ENCODE results near the gene SMAD7.

Gene SMAD7

GRCh38 chr18:48986851-48987761 lies 36.3 kb upstream of the SMAD7 start:
- DNase-seq (ENCODE audit: low spot score) = no peak

- DNase-seq (ENCODE audit: low spot score) = no peak
These were observed 34.4 kb upstream of the SMAD7 start for GRCh38 chr18:48985161-48985560.

- no peak for DNase-seq (ENCODE audit: low spot score)
These were observed 33.1 kb upstream of the SMAD7 start for GRCh38 chr18:48983793-48984437.

GRCh38 chr18:48982266-48982665 lies 31.5 kb upstream of the SMAD7 start:
- no peak for DNase-seq (ENCODE audit: low spot score)

GRCh38 chr18:48979944-48980890 lies 29.5 kb upstream of the SMAD7 start:
- no peak for DNase-seq (ENCODE audit: low spot score)

GRCh38 chr18:48977914-48978313 lies 27.1 kb upstream of the SMAD7 start:
- no peak for DNase-seq (ENCODE audit: low spot score)

- peak; percentile 34 for DNase-seq (ENCODE audit: low spot score)
These were observed 25.3 kb upstream of the SMAD7 start for GRCh38 chr18:48975817-48976649.

- no peak for DNase-seq (ENCODE audit: low spot score)
These were observed 24.5 kb upstream of the SMAD7 start for GRCh38 chr18:48975120-48975816.

- no peak for DNase-seq (ENCODE audit: low spot score)
These were observed 23.7 kb upstream of the SMAD7 start for GRCh38 chr18:48974304-48975119.

GRCh38 chr18:48973731-48974130 lies 23.0 kb upstream of the SMAD7 start:
- DNase-seq (ENCODE audit: low spot score) = no peak

GRCh38 chr18:48968412-48969215 lies 17.8 kb upstream of the SMAD7 start:
- no peak for DNase-seq (ENCODE audit: low spot score)

- DNase-seq (ENCODE audit: low spot score) = no peak
These were observed 16.8 kb upstream of the SMAD7 start for GRCh38 chr18:48967545-48967944.

- no peak for DNase-seq (ENCODE audit: low spot score)
These were observed 15.8 kb upstream of the SMAD7 start for GRCh38 chr18:48966523-48966922.

- no peak for DNase-seq (ENCODE audit: low spot score)
These were observed 13.1 kb upstream of the SMAD7 start for GRCh38 chr18:48963586-48964470.

- DNase-seq (ENCODE audit: low spot score) = no peak
These were observed 12.3 kb upstream of the SMAD7 start for GRCh38 chr18:48962994-48963561.

GRCh38 chr18:48962252-48962993 lies 11.7 kb upstream of the SMAD7 start:
- no peak for DNase-seq (ENCODE audit: low spot score)

- no peak for DNase-seq (ENCODE audit: low spot score)
These were observed 10.8 kb upstream of the SMAD7 start for GRCh38 chr18:48961547-48961946.

Data from putamen (tissue), 1 donor.